SKM-1 treated with dmso at 0.1 percent for 144 hours (cell line): ENCODE measurements around the gene DPP10.
"Not testable (repeated sequence)": the region's sequence is repeated elsewhere in the genome, so short reads cannot be mapped to it uniquely, and the experiment has no call there.

ENCODE experiments used
- DNase-seq: peaks from one replicate; lab custom pipeline; 2025; ENCODE audit not compliant: unreplicated experiment; lab: John Stamatoyannopoulos, UW

DPP10 gene

DNA sequence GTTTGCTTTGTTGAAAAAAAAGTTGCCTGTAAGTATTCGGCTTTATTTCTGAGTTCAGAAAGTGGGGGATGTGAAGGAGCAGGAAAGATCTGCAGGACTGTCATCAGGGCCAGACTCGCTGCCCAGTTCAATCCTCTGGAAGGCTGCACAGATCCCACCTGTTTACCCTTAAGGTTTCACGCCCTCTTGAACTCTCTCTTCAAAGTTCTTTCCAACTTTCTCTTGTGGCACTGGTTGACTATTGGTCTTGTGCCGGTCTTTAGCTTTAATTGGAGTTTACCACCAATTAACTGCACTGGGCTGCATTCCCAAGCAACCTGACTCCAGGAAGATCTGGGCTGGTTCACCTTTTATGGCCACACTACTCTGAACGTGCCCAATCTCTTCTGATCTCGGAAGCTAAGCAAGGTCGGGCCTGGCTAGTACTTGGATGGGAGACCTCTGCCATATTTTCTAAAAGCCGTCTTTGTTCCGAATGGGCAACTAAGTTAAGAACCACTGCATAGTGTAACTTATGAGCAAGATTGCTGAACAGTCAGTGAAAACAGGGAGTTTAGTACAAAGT is 495.0 kb downstream of the DPP10 start:
- no peak for DNase-seq

DNA sequence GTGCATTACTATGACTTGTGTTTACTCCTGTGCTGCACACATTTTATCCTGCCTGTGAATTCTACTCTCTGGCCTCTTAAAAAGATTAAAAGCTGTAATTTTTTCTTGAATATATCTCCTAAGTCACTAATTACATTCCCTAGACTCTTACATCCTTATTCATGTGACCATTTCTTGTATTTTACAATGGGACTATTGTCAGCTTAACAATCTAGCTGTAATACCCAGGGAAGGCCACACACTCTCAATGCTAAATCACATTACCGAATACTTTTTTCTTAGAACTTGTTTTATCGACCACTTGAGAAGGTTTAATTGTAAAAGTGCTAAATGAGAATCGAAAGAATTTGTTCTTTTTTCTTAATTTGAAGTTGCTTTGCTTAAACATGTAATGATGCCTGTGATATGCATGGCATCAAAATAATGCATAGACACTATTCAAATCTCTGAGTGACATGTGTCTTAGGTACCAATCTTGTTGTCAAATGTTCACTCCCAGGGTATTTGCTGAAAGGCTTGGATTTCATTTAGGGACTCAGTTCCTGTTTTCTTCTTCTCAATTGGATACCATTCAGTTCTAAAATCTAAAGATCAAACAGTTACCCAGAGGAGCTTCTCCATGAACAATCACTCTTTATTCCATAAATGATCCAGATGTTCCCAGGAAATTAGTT is 498.5 kb downstream of the DPP10 start:
- DNase-seq: no peak

DNA sequence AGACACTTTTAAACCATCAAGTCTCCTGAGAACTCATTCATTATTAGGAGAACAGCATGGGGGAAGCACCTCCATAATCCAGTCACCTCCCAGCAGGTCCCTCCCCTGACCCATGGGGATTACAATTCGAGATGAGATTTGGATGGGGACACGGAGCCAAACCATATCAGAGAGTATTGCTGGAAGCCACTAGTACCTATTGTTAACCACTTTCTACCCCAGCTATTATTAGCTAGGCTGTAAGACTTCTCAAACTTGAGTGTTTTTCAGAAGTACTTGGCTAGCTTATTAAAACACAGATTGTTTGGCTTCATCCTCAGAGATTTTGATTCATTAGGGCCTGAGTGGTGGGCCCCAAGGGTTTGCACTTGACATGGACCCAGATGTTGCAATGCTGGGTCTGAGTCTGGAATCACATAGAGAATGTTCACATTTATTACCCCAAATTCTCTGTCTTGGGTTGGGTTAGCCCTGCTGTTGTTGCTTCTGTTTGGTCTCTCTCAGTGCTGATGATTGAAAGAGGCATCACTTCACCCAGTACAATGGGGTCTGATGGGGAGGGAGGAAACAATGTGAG is 506.9 kb downstream of the DPP10 start:
- no peak for DNase-seq

- DNase-seq: no peak
Measured at GRCh38 chr2:114960389-114960788, 517.9 kb downstream of the DPP10 start.

GRCh38 chr2:114962532-114962931 is 520.1 kb downstream of the DPP10 start:
- DNase-seq: no peak

DNA sequence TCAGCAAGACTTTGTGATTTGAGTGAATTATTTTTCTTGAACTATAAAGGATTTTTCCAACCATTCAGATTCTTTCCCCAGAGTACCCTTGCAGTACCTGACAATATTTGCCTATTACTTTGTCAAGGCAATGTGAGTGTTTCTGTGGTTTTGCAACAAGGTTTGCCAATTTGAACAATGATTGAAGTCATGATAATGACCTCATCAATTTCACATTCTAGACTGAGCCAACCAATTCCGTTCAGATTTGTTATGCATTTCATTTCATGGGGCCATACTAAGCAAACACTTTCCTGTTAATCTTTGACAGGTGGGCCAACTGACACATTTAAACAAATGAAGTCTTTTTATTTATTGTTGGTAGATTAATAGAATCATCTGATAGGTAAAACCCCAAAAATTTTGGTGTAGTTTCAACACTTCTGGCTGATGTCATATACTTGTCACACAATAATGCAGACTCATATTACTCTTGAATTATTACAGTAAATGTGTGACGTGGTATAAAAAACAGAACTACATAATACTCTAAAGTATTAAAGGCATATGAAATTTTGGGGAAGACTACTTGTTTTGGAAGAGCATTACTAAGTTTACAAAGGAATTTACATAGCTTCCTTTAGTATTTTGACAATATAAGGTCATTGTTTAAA is 526.4 kb downstream of the DPP10 start:
- DNase-seq: no peak

- not testable (repeated sequence) for DNase-seq
Measured at GRCh38 chr2:115004321-115004720, 561.9 kb downstream of the DPP10 start.

- no peak for DNase-seq
Measured at GRCh38 chr2:115011721-115012120, 569.3 kb downstream of the DPP10 start.

GRCh38 chr2:115022013-115022412 is 579.6 kb downstream of the DPP10 start:
- not testable (repeated sequence) for DNase-seq

DNA sequence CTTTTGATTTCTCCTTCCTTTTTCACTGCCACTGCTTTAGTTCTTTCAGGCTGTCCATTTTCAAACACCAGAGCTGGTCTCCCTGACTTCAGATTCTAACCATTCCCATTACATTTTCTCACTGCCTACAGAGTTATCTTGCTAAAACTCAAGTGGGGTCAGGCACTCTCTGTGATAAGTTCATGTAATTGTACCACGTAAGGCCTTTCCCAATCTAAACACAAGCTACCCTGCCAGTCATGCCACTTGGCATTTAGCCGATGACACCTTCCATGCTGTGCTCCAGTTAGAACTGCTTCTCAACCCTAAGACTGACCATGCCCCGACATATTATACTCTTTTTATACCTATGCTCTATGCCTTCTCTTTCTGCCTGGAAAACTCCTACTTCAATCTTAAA is 592.4 kb downstream of the DPP10 start:
- no peak for DNase-seq

DNA sequence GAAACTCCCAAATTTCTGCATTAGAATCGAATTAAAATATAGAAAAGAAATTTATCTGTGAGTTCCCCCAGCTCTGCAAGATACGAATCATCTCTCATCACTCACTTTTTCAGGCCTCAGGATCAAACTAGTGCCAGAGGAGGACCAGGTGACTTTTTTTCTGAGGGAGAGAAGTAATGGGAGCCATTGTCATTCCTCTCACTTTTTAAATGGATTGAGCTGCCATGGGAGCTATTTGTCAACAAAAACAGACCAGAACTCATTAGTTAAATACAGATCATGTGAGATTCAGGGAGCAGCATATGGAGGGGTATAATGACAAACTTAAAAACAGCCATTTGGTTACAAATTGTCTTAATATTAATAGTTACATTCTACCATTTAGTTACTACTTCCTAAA is 594.4 kb downstream of the DPP10 start:
- no peak for DNase-seq

DNA sequence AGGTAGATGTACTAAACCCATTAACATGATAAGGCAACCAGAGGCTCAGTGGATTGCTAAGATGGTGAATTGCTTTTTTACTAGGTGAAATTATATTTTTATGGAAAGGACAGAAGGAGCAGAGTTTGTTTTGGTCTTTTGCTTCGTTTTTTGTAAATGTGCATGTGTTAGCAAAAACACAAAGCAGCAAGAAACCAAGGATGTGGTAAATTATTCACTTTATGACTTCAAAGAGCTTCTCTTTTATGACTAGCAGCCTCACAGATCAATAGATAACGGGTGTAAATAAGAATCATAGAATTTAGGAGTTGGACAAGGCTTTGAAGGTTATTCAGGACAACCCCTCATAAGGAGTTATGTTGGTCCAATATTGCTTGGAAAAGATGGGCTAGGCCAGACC is 615.0 kb downstream of the DPP10 start:
- DNase-seq: no peak

GRCh38 chr2:115070002-115070401 is 627.6 kb downstream of the DPP10 start:
- DNase-seq: no peak

DNA sequence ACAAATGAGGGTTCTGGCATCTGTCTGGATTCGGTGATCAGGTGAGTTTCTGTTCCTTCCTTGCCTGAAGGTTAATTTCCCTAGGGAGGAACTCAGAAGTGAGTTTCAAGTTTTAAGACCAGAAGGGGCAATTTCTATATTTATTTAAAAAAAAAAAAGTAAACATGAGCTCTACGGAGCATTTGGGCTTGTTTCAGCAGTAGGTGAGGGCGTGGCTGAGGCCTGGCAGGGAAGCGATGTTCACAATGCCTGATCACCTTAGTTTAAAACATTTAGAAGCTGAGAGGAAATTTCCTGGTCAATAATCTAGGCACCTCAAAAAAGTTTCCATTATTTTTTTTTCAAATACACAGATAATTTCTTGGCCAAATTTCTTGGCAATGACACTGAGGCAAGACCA is 629.1 kb downstream of the DPP10 start:
- DNase-seq: no peak

GRCh38 chr2:115075800-115076199 is 633.4 kb downstream of the DPP10 start:
- DNase-seq: no peak

DNA sequence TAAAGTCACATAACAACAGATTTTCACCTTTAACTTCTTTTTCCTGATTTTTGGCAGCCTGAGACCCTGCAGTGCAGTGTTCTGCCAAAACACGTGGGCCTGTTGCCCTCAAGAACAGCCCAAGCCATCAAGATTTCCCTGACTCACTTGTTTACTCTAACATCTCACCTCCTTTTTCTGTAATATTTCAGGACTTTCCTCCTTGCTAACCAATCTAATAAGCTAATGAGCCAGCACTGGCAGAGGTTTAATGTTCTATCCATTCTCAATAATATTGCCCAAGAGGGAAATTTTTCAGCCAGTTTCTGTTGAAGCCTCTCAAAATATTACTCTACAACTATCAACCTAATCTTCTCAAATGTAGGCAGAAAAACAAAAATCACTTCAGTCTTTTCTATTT is 635.2 kb downstream of the DPP10 start:
- DNase-seq: no peak

- no peak for DNase-seq
Measured at GRCh38 chr2:115083225-115083624, 640.8 kb downstream of the DPP10 start.

- DNase-seq: no peak
Measured at GRCh38 chr2:115083711-115084110, 641.3 kb downstream of the DPP10 start.

GRCh38 chr2:115084446-115084845 is 642.0 kb downstream of the DPP10 start:
- DNase-seq: no peak

DNA sequence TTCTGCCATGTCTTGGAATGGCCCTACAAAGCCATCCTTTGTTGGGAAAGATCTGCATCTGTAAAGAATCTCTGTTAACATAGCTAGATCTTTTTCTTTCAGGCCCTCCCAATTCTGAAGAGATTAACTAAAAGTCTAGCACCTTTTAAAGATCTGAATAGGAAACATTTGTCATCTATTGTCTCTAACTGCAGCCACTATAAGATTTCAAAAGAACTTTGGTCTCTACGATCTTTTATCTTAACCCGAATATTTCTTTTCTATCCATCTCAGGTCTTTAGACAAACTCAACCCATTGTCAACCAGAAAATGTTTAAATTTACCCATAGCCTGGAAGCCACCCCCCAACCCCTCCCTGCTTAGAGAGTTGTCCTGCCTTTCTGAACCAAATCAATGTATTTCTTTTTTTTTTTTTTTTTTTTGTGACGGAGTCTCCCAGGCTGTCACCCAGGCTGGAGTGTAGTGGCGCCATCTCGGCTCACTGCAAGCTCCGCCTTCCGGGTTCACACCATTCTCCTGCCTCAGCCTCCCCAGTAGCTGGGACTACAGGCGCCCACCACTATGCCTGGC is 643.7 kb downstream of the DPP10 start:
- DNase-seq: not testable (repeated sequence)

DNA sequence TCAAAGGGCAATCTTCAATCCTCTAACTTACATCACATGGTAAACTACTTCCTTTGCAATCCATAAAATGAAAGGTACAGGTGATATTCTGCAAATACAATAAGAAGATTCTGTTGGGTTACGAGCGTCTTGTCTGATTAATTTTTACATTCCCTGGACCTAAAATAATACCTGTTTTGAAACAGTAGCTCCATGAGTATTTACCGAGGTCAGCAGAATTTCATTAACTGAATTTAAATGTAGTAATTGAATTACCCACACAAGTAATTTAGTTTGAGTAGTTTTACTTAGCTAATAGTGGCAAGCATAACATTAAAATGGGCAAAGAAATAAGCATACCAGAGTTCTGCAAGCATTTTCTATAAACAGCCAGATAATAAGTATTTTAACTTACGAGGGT is 652.0 kb downstream of the DPP10 start:
- no peak for DNase-seq

GRCh38 chr2:115105966-115106365 is 663.5 kb downstream of the DPP10 start:
- DNase-seq: no peak
